GM12891 (cell line): ENCODE data around the gene C11orf54.

Experiments used
- DNase-seq: peaks from one replicate; pipeline ENCODE4 v3.0.0; 2011; ENCODE audit warnings: low spot score; ENCODE audit not compliant: insufficient read length
- FAIRE-seq: peaks from 2 replicates; lab custom pipeline; 2011; peaks lifted over from hg19 to GRCh38; lab: Jason Lieb, UNC
- PAX5 ChIP-seq: IDR thresholded peaks from 2 replicates; pipeline ENCODE4 v1.6.1; 2011; ENCODE audit warnings: low read length, moderate library complexity, mild to moderate bottlenecking; ENCODE audit not compliant: insufficient read depth, severe bottlenecking
- POLR2A ChIP-seq: IDR thresholded peaks from 2 replicates; pipeline ENCODE4 v1.6.1; 2011; ENCODE audit warnings: low read depth, low read length, control low read depth
- POLR2AphosphoS5 ChIP-seq: IDR thresholded peaks from 2 replicates; pipeline ENCODE4 v1.6.1; 2011; ENCODE audit warnings: low read depth, low read length, control low read depth
- POU2F2 ChIP-seq: IDR thresholded peaks from 2 replicates; pipeline ENCODE4 v1.6.1; 2011; ENCODE audit warnings: low read depth, mild to moderate bottlenecking, control low read depth, low read length, moderate library complexity
- SPI1 ChIP-seq: IDR thresholded peaks from 2 replicates; pipeline ENCODE4 v1.6.1; 2011; ENCODE audit warnings: low read depth, low read length, control low read depth
- TAF1 ChIP-seq: IDR thresholded peaks from 2 replicates; pipeline ENCODE4 v1.6.1; 2011; ENCODE audit warnings: low read depth, low read length, control low read depth

Gene C11orf54

DNA sequence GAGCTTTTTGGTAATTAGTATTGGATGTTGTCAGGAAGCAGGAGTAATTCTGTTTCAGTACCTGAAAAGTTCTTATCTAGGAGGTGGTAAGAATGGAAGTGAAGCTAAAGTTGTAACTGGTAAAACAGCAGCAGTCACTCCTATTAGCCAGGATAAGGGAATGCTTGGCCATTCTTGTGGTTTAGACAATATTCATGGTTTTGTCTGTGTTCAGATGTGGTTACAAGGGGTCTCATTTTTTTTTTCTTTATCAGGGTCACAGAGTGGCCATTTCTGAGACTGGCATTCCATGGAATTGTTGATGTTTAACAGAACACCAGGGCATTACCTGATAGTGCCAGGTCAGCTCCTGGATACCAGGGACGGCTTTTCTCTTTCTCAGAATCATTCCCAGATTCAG lies 24.0 kb upstream of the C11orf54 start:
- FAIRE-seq (no peak), DNase-seq (no peak)
- TF ChIP-seq POLR2AphosphoS5 (no peak), TAF1 (no peak), SPI1 (no peak), POU2F2 (no peak), PAX5 (no peak)

DNA sequence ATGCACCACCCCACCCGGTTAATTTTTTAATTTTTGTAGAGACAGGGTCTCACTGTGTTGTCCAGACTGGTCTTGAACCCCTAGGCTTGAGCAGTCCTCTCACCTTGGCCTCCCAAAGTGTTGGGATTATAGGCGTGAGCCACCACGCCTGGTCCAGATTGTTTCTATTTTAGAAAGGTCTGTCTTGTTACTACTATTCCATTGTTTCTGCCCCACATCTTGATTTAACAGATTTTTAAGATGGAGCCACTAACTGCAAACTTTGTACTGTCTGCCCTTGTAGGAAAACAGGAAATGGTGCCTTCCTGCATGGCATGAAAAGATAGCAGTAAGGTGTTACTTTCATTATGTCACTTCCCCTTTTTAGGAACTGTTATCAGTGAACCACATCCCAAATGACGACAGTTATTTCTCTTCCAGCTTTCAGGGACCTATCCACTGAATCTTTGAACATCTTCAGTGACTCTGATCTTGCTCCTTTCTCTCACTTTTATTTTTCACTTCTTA lies 23.4 kb upstream of the C11orf54 start:
- peak; percentile 12 for DNase-seq
- no peak for TF ChIP-seq POLR2A
- no peak for TF ChIP-seq POU2F2
- TF ChIP-seq TAF1, result no peak
- no peak for TF ChIP-seq POLR2AphosphoS5
- peak; percentile 97 for TF ChIP-seq SPI1
- TF ChIP-seq PAX5, result no peak
- FAIRE-seq, result peak; percentile 58

DNA sequence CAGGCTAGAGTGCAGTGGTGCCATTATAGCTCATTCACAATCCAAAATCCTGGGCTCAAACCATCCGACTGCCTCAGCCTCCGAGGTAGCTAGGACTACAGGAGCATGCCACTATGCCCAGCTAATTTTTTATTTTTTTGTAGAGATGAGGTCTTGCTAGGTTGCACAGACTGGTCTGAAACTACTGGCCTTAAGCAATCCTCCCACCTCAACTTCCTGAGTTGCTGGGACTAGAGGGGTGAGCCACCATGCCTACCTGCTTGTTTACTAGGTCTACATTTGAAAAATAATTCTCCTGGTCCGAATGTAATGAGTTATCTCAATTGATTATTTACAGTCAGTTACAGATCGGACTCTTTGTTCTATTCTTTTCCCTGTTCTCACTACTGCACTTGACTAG lies 22.2 kb upstream of the C11orf54 start:
- no peak for DNase-seq
- TF ChIP-seq POLR2AphosphoS5 (no peak), POLR2A (no peak), PAX5 (no peak), POU2F2 (no peak), TAF1 (no peak), SPI1 (no peak)
- FAIRE-seq, result no peak

DNA sequence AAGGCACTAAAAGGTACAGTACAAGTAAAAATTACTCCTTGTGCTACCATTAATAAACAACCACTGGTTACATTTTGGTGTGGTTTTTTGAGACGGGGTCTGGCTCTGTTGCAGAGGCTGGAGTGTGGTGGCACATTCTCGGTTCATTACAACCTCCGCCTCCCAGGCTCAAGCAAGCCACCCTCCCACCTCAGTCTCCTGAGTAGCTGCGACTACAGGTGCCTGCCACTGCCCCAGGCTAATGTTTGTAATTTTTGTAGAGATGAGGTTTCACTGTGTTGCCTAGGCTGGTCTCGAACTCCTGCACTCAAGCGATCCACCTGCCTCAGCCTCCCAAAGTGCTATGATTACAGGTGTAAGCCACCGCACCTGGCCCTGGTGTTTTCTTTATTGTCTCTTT lies 20.9 kb upstream of the C11orf54 start:
- FAIRE-seq (no peak), DNase-seq (no peak)
- TF ChIP-seq POLR2AphosphoS5 (no peak), TAF1 (no peak), PAX5 (no peak), SPI1 (no peak), POU2F2 (no peak), POLR2A (no peak)

DNA sequence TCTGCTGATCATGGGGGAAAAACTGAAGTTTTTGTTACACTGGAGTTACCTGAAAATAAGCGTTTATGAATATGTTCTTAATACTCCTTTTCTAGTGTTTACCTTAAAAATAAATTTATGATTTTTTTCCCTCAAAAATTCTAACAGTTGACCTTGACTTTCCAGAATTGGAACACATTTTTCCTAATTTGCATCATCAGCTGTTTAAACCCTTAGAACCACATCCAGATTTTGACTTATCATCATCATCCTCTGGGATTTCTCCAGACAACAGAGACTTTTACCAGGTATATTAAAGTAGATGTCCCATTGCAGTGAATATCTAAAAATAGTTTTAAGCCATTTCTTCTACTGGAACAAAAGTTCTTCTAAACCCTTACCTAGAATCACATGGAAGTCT lies 17.4 kb upstream of the C11orf54 start:
- DNase-seq (no peak), FAIRE-seq (no peak)
- no peak for TF ChIP-seq POLR2A
- TF ChIP-seq TAF1, result no peak
- no peak for TF ChIP-seq PAX5
- no peak for TF ChIP-seq POU2F2
- no peak for TF ChIP-seq POLR2AphosphoS5
- no peak for TF ChIP-seq SPI1

DNA sequence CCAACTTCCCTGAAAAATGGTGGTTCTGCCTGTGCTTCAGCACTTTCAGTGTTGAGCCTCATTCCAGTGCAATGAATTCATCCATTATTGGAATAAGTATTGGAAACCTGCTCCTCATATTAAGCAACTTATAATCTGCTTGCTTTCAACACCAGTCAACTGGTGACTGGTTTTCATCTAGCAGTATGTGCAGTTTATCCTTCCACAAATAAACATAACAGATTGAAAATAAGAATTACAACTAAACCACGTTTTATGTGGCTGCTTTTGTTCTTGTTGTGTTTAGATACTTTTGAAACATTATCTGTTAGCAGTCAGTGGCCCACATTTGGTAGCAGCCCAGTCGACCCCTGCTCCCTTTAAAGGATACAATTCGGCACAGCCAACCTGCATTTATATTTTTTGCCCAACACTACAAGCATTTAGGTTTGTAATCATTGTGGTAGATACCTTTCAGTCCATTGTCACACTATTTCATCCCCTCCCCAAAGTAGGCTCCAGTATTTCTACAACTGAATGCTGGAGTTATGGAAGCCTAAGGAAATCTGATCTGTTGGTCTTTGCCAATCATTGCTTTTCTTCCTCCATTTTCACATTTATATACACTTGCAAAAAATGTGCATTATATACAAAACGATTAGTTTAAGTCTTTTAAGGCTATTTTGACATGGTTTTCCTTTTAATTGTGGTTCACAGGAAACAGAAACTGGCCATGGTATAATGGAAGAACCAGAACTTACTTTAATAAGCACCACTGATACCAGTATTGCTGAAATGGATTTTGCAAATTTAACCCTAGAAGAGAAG lies 13.3 kb upstream of the C11orf54 start:
- FAIRE-seq, result no peak
- TF ChIP-seq POLR2AphosphoS5 (no peak; the same call in 1 of the 2 replicates), POLR2A (peak; percentile 50; the same call in 1 of the 2 replicates)
- no peak for DNase-seq

DNA sequence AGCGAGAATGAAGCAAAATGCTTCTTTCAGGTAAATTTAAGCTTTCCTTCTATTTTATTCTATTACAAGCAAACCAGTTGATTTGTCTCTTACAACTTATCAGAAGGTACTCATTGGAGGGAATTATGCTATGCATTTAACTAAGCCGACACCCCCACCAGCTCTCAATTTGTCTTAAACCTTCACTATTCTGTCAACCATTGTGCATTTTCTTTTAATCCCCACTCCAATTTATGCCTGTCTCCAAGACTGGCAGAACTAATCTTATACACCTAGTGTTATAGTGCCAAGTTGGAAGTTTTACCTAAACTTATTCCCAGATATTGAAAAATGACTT lies 12.7 kb upstream of the C11orf54 start:
- FAIRE-seq, result no peak
- no peak for TF ChIP-seq POLR2A
- no peak for TF ChIP-seq SPI1
- no peak for TF ChIP-seq POLR2AphosphoS5
- no peak for TF ChIP-seq PAX5
- TF ChIP-seq TAF1, result no peak
- no peak for TF ChIP-seq POU2F2
- no peak for DNase-seq

DNA sequence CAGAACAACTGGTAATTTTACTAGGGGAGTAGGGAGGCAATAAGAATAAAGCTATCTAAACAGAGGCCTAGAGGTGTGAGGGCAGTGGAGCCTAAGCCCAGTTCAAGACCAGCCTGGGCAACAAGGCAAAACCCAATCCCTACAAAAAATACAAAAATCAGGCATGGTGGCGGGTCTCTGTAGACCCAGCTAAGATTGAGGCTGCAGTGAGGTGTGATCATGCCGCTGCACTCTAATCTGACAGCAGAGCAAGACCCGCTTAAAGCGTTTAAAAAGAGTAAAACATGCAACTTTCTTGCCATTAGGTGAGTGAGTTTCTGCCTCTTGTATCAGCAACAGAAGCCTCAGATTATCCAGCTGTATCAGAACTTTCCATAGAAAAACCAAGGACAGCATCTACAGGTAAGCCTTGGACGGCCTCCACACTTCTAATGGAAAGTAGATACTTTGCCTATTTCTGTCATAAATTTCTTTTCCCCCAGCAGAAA lies 12.3 kb upstream of the C11orf54 start:
- TF ChIP-seq POLR2AphosphoS5 (peak; percentile 80), POLR2A (peak; percentile 85), PAX5 (no peak), SPI1 (no peak), POU2F2 (peak; percentile 55; the same call in 1 of the 2 replicates)
- no peak for FAIRE-seq
- DNase-seq, result no peak

DNA sequence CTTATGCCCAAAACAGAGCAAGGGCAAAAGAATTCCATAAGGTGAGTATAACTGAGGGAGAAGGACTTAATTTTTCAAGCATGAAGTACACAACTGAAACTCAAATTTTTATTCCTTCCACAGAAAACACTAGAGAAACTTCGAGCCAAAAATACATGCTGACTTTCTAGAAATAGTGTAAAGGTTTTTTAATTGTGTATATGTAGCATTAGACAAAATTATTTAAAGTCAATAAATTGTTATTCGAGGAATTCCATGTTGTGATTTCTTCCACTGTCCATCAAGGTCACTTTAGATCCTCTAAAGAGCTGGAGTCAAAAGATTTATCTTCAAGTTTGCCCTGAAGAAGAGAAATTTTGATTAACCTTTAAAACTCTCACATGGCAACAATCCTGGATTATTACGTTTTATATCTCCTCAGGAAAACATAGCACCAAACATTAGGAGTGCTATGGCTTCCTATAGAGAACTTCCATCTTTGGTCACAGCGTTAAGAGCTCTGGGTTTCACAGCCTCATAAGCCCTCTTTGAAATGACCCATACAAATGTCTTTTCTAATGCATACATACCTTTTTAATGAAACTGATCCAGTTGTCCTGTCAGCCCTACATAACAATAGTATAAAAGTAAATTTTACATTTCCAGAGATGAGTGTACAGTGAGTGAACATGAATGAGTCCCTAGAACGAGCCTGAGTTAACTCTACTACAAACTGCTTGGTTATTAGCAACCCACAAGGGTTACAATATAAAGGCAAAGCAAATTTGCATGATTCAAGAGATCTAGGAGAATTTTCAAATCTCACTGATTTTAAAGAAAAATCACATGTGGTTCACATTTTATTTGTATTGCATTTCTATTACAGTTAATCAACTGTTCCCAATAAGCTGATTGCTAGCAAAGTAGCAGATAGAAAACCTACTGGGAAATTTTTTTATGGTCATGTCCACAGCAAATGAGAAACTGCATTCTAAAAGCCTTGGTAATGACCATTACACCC lies 11.1 kb upstream of the C11orf54 start:
- FAIRE-seq, result no peak
- DNase-seq, result no peak
- TF ChIP-seq POLR2A, result no peak
- TF ChIP-seq POLR2AphosphoS5, result peak; percentile 36; the same call in 1 of the 2 replicates
